ENCODE data around the gene TMEM247. TPM values are rescaled to one million over a fixed set of nuclear protein-coding genes. Genes with fewer than 3 reads are reported as not detected.
A peak's percentile ranks its signal among the peaks of the same experiment; 100 is the strongest.

Gene TMEM247
- total RNA-seq, 1 donor = not detected

- TF ChIP-seq CTCF (IDR thresholded peaks at IDR 0.05; ENCODE audit: insufficient read depth, low read depth, low read length) = no peak
- H3K4me3 ChIP-seq (ENCODE audit: low read depth, low read length) = no peak overlapping the region
- DNase-seq (ENCODE audit: low read depth) = peak; percentile 84
These were observed 8.4 kb downstream of the TMEM247 start for GRCh38 chr2:46487667-46488335.

GRCh38 chr2:46488389-46488788 is 9.0 kb downstream of the TMEM247 start:
- DNase-seq (ENCODE audit: low read depth) = no peak
- TF ChIP-seq CTCF (IDR thresholded peaks at IDR 0.05; ENCODE audit: insufficient read depth, low read depth, low read length) = no peak
- no peak overlapping the region for H3K4me3 ChIP-seq (ENCODE audit: low read depth, low read length)

- no peak overlapping the region for H3K4me3 ChIP-seq (ENCODE audit: low read depth, low read length)
- TF ChIP-seq CTCF (IDR thresholded peaks at IDR 0.05; ENCODE audit: insufficient read depth, low read depth, low read length) = no peak
- no peak for DNase-seq (ENCODE audit: low read depth)
These were observed 10.2 kb downstream of the TMEM247 start for GRCh38 chr2:46489423-46490174.

- DNase-seq (ENCODE audit: low read depth) = no peak
- no peak for TF ChIP-seq CTCF (IDR thresholded peaks at IDR 0.05; ENCODE audit: insufficient read depth, low read depth, low read length)
These were observed 11.3 kb downstream of the TMEM247 start for GRCh38 chr2:46490521-46491141.

GRCh38 chr2:46492301-46492700 is 12.9 kb downstream of the TMEM247 start:
- no peak overlapping the region for H3K4me3 ChIP-seq (ENCODE audit: low read depth, low read length)
- TF ChIP-seq CTCF (IDR thresholded peaks at IDR 0.05; ENCODE audit: insufficient read depth, low read depth, low read length) = no peak
- DNase-seq (ENCODE audit: low read depth) = no peak

More at GRCh38 chr2:46490521-46491141, 11.3 kb downstream of the TMEM247 start:
- no peak overlapping the region for H3K4me3 ChIP-seq (ENCODE audit: low read depth, low read length)

GRCh38 chr2:46493241-46493970 is 14.0 kb downstream of the TMEM247 start:
- peak; percentile 78 for DNase-seq (ENCODE audit: low read depth)
- H3K4me3 ChIP-seq (ENCODE audit: low read depth, low read length) = no peak overlapping the region
- no peak for TF ChIP-seq CTCF (IDR thresholded peaks at IDR 0.05; ENCODE audit: insufficient read depth, low read depth, low read length)

Measured in fibroblast of villous mesenchyme (primary cell).